ENCODE results near the gene RPL6.
"Not testable (repeated sequence)": the region's sequence is repeated elsewhere in the genome, so short reads cannot be mapped to it uniquely, and the experiment has no call there.

RPL6 gene

DNA sequence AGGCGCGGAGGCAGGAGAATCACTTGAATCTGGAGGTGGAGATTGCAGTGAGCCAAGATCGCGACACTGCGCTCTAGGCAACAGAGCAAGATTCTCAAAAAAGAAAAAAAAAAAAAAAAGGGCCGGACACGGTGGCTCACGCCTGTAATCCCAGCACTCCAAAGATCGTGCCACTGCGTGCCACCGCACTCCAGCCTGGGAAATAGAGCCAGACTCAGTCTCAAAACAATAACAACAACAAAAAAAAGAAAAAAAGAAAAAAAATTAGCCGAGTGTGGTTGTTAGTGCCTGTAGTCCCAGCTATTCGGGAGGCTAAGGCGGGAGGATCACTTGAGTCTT, 470 bp upstream of the RPL6 start:
- Histone ChIP-seq H3K18ac (ENCODE audit: low read length) (no peak overlapping the region), H3K4ac (ENCODE audit: low read depth, low read length) (no peak overlapping the region), H3K36me3 (ENCODE audit: control insufficient read depth, insufficient read depth, low read length) (peaks cover 11% of the 10 kb centered on the region), H3K4me2 (ENCODE audit: low read length) (no peak overlapping the region), H3K23ac (ENCODE audit: low read length) (no peak overlapping the region), H3K27me3 (ENCODE audit: insufficient read depth, low read length, poor library complexity) (no peaks in the 10 kb centered on the region), H2BK15ac (replicated peaks; ENCODE audit: low read depth) (no peak overlapping the region), H2AK5ac (ENCODE audit: low read length) (no peak overlapping the region), H4K5ac (ENCODE audit: low read length) (no peak overlapping the region), H3K79me2 (ENCODE audit: control insufficient read depth, insufficient read depth, low read length) (peaks cover 22% of the 10 kb centered on the region), H3K9ac (ENCODE audit: low read length) (no peak overlapping the region), H3K56ac (ENCODE audit: low read length) (no peak overlapping the region), H3K27ac (ENCODE audit: low read depth, low read length) (no peak overlapping the region), H3K4me3 (ENCODE audit: low read length) (no peak overlapping the region), H3K4me1 (ENCODE audit: control insufficient read depth, low read depth, low read length) (no peaks in the 10 kb centered on the region), H4K8ac (ENCODE audit: low read depth, low read length) (no peak overlapping the region), H3K79me1 (ENCODE audit: low read length) (peaks cover 7% of the 10 kb centered on the region), H2BK120ac (ENCODE audit: low read depth, low read length) (no peak overlapping the region), H2BK5ac (ENCODE audit: low read length) (no peak overlapping the region)
- DNase-seq: no peak
- WGBS (ENCODE audit: extremely low coverage, insufficient coverage, low lambda C conversion rate): no CpG with 5 or more reads among the region's 14 CpGs

DNA sequence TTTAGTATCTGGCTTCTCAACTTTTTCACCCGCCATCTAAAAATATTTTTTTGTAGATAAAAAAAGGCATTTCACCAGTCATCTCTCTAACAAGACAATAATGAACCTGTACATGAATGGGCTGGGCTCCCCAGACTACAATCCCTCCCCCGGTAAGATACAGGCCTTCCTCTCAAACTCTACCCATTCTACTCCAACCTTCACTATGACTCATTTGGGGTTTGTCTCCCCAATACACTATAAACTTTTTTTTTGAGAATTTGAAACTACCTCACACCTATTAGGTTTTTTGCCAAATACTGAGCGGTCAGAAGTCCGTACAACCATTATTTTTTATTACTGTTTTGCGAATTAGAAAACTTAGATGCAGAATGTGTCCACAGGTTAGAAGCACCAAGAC, 784 bp downstream of the RPL6 start:
- H3K23ac ChIP-seq (ENCODE audit: low read length): no peak overlapping the region
- H3K4ac ChIP-seq (ENCODE audit: low read depth, low read length): peak overlapping the region; percentile 90
- H3K18ac ChIP-seq (ENCODE audit: low read length): peak overlapping the region; percentile 72
- H2AK5ac ChIP-seq (ENCODE audit: low read length): peak overlapping the region; percentile 31
- peaks cover 7% of the 10 kb centered on the region for H3K79me1 ChIP-seq (ENCODE audit: low read length)
- H4K5ac ChIP-seq (ENCODE audit: low read length): peak overlapping the region; percentile 84
- H4K8ac ChIP-seq (ENCODE audit: low read depth, low read length): peak overlapping the region; percentile 88
- peaks cover 22% of the 10 kb centered on the region for H3K79me2 ChIP-seq (ENCODE audit: control insufficient read depth, insufficient read depth, low read length)
- peak overlapping the region; percentile 97 for H3K56ac ChIP-seq (ENCODE audit: low read length)
- peak overlapping the region; percentile 74 for H2BK5ac ChIP-seq (ENCODE audit: low read length)
- H2BK15ac ChIP-seq (replicated peaks; ENCODE audit: low read depth): no peak overlapping the region
- peaks cover 16% of the 10 kb centered on the region for H3K36me3 ChIP-seq (ENCODE audit: control insufficient read depth, insufficient read depth, low read length)
- DNase-seq: no peak
- H3K27ac ChIP-seq (ENCODE audit: low read depth, low read length): peak overlapping the region; percentile 88
- H2BK120ac ChIP-seq (ENCODE audit: low read depth, low read length): no peak overlapping the region
- peak overlapping the region; percentile 53 for H3K4me2 ChIP-seq (ENCODE audit: low read length)
- H3K4me1 ChIP-seq (ENCODE audit: control insufficient read depth, low read depth, low read length): no peaks in the 10 kb centered on the region
- H3K4me3 ChIP-seq (ENCODE audit: low read length): peak overlapping the region; percentile 91
- peak overlapping the region; percentile 90 for H3K9ac ChIP-seq (ENCODE audit: low read length)
- WGBS (ENCODE audit: extremely low coverage, insufficient coverage, low lambda C conversion rate): no CpG with 5 or more reads among the region's 5 CpGs
- no peaks in the 10 kb centered on the region for H3K27me3 ChIP-seq (ENCODE audit: insufficient read depth, low read length, poor library complexity)

DNA sequence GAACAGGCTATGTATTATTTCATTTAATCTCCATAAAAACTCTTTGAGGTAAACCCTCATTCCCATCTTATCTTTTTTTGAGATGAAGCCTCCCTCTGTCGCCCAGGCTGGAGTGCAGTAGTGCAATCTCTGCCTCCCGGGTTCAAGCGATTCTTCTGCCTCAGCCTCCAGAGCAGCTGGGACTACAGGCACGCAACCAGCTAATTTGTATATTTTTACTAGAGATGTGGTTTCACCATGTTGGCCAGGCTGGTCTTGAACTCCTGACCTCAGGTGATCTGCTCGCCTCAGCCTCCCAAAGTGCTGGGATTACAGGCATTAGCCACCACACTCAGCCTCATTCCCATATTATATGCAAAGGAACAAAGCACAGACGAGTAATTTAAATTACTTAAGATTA, 1.7 kb downstream of the RPL6 start:
- H3K23ac ChIP-seq (ENCODE audit: low read length); H2BK120ac ChIP-seq (ENCODE audit: low read depth, low read length); H4K5ac ChIP-seq (ENCODE audit: low read length); H3K4me1 ChIP-seq (ENCODE audit: control insufficient read depth, low read depth, low read length); H3K79me1 ChIP-seq (ENCODE audit: low read length); H2BK15ac ChIP-seq (replicated peaks; ENCODE audit: low read depth); H2BK5ac ChIP-seq (ENCODE audit: low read length); DNase-seq; H3K18ac ChIP-seq (ENCODE audit: low read length); H3K27me3 ChIP-seq (ENCODE audit: insufficient read depth, low read length, poor library complexity); H3K4ac ChIP-seq (ENCODE audit: low read depth, low read length); H4K8ac ChIP-seq (ENCODE audit: low read depth, low read length); H2AK5ac ChIP-seq (ENCODE audit: low read length); H3K27ac ChIP-seq (ENCODE audit: low read depth, low read length): not testable (repeated sequence)
- Histone ChIP-seq H3K36me3 (ENCODE audit: control insufficient read depth, insufficient read depth, low read length) (peaks cover 16% of the 10 kb centered on the region), H3K9ac (ENCODE audit: low read length) (peak overlapping the region; percentile 48), H3K4me2 (ENCODE audit: low read length) (peak overlapping the region; percentile 18), H3K56ac (ENCODE audit: low read length) (peak overlapping the region; percentile 69), H3K79me2 (ENCODE audit: control insufficient read depth, insufficient read depth, low read length) (peaks cover 22% of the 10 kb centered on the region), H3K4me3 (ENCODE audit: low read length) (peak overlapping the region; percentile 10)
- no CpG with 5 or more reads among the region's 6 CpGs for WGBS (ENCODE audit: extremely low coverage, insufficient coverage, low lambda C conversion rate)

- peaks cover 7% of the 10 kb centered on the region for H3K79me1 ChIP-seq (ENCODE audit: low read length)
- no peak overlapping the region for H2BK120ac ChIP-seq (ENCODE audit: low read depth, low read length)
- H3K4me3 ChIP-seq (ENCODE audit: low read length): no peak overlapping the region
Observed at GRCh38 chr12:112406519-112407488, 2.6 kb downstream of the RPL6 start.

DNA sequence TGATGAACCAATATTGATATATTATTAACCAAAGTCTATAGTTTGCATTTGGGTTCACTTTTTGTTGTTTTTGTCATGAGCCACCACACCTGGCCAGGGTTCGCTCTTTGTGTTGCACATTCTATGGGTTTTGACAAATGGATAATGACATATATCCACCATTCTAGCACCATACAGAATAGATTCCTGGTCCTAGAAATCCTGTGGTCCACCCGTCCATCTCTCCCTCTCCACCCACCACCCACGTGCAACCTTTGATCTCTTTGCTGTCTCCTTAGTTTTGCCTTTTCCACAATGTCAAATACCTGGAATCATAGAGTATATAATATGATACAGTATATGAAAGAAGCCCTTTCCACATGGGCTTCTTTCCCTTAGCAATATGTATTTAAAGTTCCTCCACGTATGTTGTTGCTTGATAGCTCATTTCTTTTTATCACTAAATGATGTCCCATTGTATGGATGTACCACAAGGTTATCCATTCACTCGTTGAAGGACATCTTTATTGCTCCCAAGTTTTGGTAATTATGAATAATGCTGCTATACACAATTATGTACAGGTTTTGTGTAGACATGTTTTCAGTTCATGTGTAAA, 7.4 kb downstream of the RPL6 start:
- Histone ChIP-seq H3K36me3 (ENCODE audit: control insufficient read depth, insufficient read depth, low read length) (peaks cover 13% of the 10 kb centered on the region), H4K8ac (ENCODE audit: low read depth, low read length) (no peak overlapping the region), H3K56ac (ENCODE audit: low read length) (no peak overlapping the region), H3K79me1 (ENCODE audit: low read length) (peaks cover 3% of the 10 kb centered on the region), H3K4me1 (ENCODE audit: control insufficient read depth, low read depth, low read length) (no peaks in the 10 kb centered on the region), H3K27ac (ENCODE audit: low read depth, low read length) (no peak overlapping the region), H3K4ac (ENCODE audit: low read depth, low read length) (no peak overlapping the region), H4K5ac (ENCODE audit: low read length) (no peak overlapping the region), H2BK120ac (ENCODE audit: low read depth, low read length) (no peak overlapping the region), H3K9ac (ENCODE audit: low read length) (no peak overlapping the region), H3K4me3 (ENCODE audit: low read length) (no peak overlapping the region), H3K18ac (ENCODE audit: low read length) (no peak overlapping the region), H2AK5ac (ENCODE audit: low read length) (no peak overlapping the region), H2BK5ac (ENCODE audit: low read length) (no peak overlapping the region), H2BK15ac (replicated peaks; ENCODE audit: low read depth) (no peak overlapping the region), H3K27me3 (ENCODE audit: insufficient read depth, low read length, poor library complexity) (no peaks in the 10 kb centered on the region), H3K23ac (ENCODE audit: low read length) (no peak overlapping the region), H3K4me2 (ENCODE audit: low read length) (no peak overlapping the region), H3K79me2 (ENCODE audit: control insufficient read depth, insufficient read depth, low read length) (peaks cover 1% of the 10 kb centered on the region)
- WGBS (ENCODE audit: extremely low coverage, insufficient coverage, low lambda C conversion rate): no CpG with 5 or more reads among the region's 5 CpGs
- DNase-seq: no peak

More at GRCh38 chr12:112406519-112407488, 2.6 kb downstream of the RPL6 start:
- no peak for DNase-seq
- H3K4me2 ChIP-seq (ENCODE audit: low read length): peak overlapping the region; percentile 18
- H4K8ac ChIP-seq (ENCODE audit: low read depth, low read length): no peak overlapping the region
- no peaks in the 10 kb centered on the region for H3K27me3 ChIP-seq (ENCODE audit: insufficient read depth, low read length, poor library complexity)
- H3K4ac ChIP-seq (ENCODE audit: low read depth, low read length): no peak overlapping the region
- H3K9ac ChIP-seq (ENCODE audit: low read length): peak overlapping the region; percentile 48
- no peak overlapping the region for H3K27ac ChIP-seq (ENCODE audit: low read depth, low read length)
- H3K79me2 ChIP-seq (ENCODE audit: control insufficient read depth, insufficient read depth, low read length): peaks cover 22% of the 10 kb centered on the region
- no peak overlapping the region for H2AK5ac ChIP-seq (ENCODE audit: low read length)
- no peak overlapping the region for H4K5ac ChIP-seq (ENCODE audit: low read length)
- peaks cover 16% of the 10 kb centered on the region for H3K36me3 ChIP-seq (ENCODE audit: control insufficient read depth, insufficient read depth, low read length)
- no peak overlapping the region for H2BK15ac ChIP-seq (replicated peaks; ENCODE audit: low read depth)
- peak overlapping the region; percentile 63 for H3K56ac ChIP-seq (ENCODE audit: low read length)
- H3K4me1 ChIP-seq (ENCODE audit: control insufficient read depth, low read depth, low read length): no peaks in the 10 kb centered on the region
- no peak overlapping the region for H3K23ac ChIP-seq (ENCODE audit: low read length)
- no CpG with 5 or more reads among the region's 11 CpGs for WGBS (ENCODE audit: extremely low coverage, insufficient coverage, low lambda C conversion rate)
- no peak overlapping the region for H3K18ac ChIP-seq (ENCODE audit: low read length)
- H2BK5ac ChIP-seq (ENCODE audit: low read length): no peak overlapping the region
